GM12878 (cell line): ENCODE measurements around the gene COTL1. TPM values are rescaled to one million over a fixed set of nuclear protein-coding genes. Genes with fewer than 3 reads are reported as not detected.

Experiments
- ATAC-seq: fragments of 200-7000 bp; cut with Tn5 transposase; 3 replicates; pipeline ENCODE4 v1.9.1; 2020; ENCODE audit warnings: mild to moderate bottlenecking, moderate library complexity
- BruUV-seq: library from RNA; stranded (reverse); fragments of 400-500 nt; replicated peaks from 2 replicates; lab custom pipeline; 2021; lab: Mats Ljungman, UMichigan
- CTCF ChIA-PET: fragments of 300-600 bp; sonication (Branson Sonifier 250); formaldehyde crosslinking; extraction: SDS; loops from one replicate; lab custom pipeline; 2021; ENCODE audit warnings: inconsistent platforms; lab: Yijun Ruan, JAX
- POLR2A ChIA-PET: fragments of 350-600 bp; formaldehyde crosslinking; extraction: SDS; loops from one replicate; lab custom pipeline; 2021; ENCODE audit warnings: inconsistent platforms; lab: Charles Lee
- RAD21 ChIA-PET: fragments of 300-600 bp; sonication (Branson Sonifier 250); formaldehyde crosslinking; loops from one replicate; lab custom pipeline; 2023; ENCODE audit warnings: antibody characterized with exemption; ENCODE audit not compliant: unreplicated experiment; lab: Charles Lee
- SMC1A ChIA-PET: fragments of 300-600 bp; sonication (Branson Sonifier 250); formaldehyde crosslinking; loops from one replicate; lab custom pipeline; 2023; ENCODE audit not compliant: unreplicated experiment, uncharacterized antibody; lab: Charles Lee
- DNase-seq: peaks from one replicate; pipeline ENCODE4 v3.0.0-alpha.2; 2011; ENCODE audit warnings: low read depth, low spot score
- FAIRE-seq: peaks from 3 replicates; lab custom pipeline; 2011; peaks lifted over from hg19 to GRCh38; lab: Jason Lieb, UNC
- H2AFZ ChIP-seq: 2 replicates; pipeline ENCODE4 v1.6.0; 2011; ENCODE audit warnings: low read depth, low read length, control low read depth; ENCODE audit not compliant: control insufficient read depth
- H3K27ac ChIP-seq: 2 replicates; pipeline ENCODE4 v1.5.1; 2011; ENCODE audit warnings: control low read depth; ENCODE audit not compliant: control insufficient read depth, insufficient read depth
- H3K27me3 ChIP-seq, 2 experiments: replicated peaks in 1 of 2; 2 replicates each; pipeline versions ENCODE4 v1.6.0 to v1.6.1; 2011; ENCODE audit warnings: low read length in 1 of 2; ENCODE audit not compliant: control insufficient read depth in 2 of 2, insufficient read depth in 2 of 2
- H3K36me3 ChIP-seq, 2 experiments: 2 replicates each; pipeline ENCODE4 v1.5.1; 2011; ENCODE audit warnings: low read length in 1 of 2; ENCODE audit not compliant: control insufficient read depth in 2 of 2, insufficient read depth in 2 of 2
- H3K4me1 ChIP-seq: 2 replicates; pipeline ENCODE4 v1.6.1; 2011; ENCODE audit warnings: mild to moderate bottlenecking, low read length, moderate library complexity, mixed read lengths; ENCODE audit not compliant: control insufficient read depth, insufficient read depth
- H3K4me2 ChIP-seq: 2 replicates; pipeline ENCODE4 v1.6.0; 2011; ENCODE audit warnings: control low read depth; ENCODE audit not compliant: control insufficient read depth, insufficient read depth
- H3K4me3 ChIP-seq: fragments of 200-600 bp; sonication (generic); 2 replicates; pipeline ENCODE4 v1.5.1; 2016
- H3K79me2 ChIP-seq: 2 replicates; pipeline ENCODE4 v1.6.0; 2011; ENCODE audit warnings: low read length; ENCODE audit not compliant: control insufficient read depth, insufficient read depth
- H3K9ac ChIP-seq: 2 replicates; pipeline ENCODE4 v1.8.0; 2011; ENCODE audit warnings: low read length, control low read depth, mixed read lengths; ENCODE audit not compliant: control insufficient read depth, insufficient read depth
- H3K9me3 ChIP-seq: replicated peaks from 3 replicates; pipeline ENCODE4 v1.5.1; 2011; ENCODE audit warnings: mild to moderate bottlenecking, low read length; ENCODE audit not compliant: control insufficient read depth, insufficient read depth
- H4K20me1 ChIP-seq: 2 replicates; pipeline ENCODE4 v1.6.0; 2011; ENCODE audit not compliant: control insufficient read depth, insufficient read depth
- BHLHE40 ChIP-seq, 2 experiments: fragments of 450-650 bp in 1 of 2; IDR thresholded peaks; 2 replicates each; pipeline ENCODE4 v1.6.1; 2011 to 2017; ENCODE audit warnings: low read depth in 2 of 2, borderline replicate concordance in 1 of 2, improper control_type of control experiment in 1 of 2, low read length in 1 of 2, mild to moderate bottlenecking in 1 of 2
- RCOR1 ChIP-seq: conservative IDR thresholded peaks from 2 replicates; pipeline ENCODE4 v1.6.1; 2012; ENCODE audit warnings: low read depth, low read length, improper control_type of control experiment
- SMARCA5 ChIP-seq: fragments of 450-650 bp; IDR thresholded peaks from 2 replicates; pipeline ENCODE4 v1.6.1; 2017; ENCODE audit warnings: mild to moderate bottlenecking
- SUPT20H ChIP-seq: IDR thresholded peaks from 2 replicates; pipeline ENCODE4 v1.6.1; 2011; ENCODE audit warnings: low read depth, mild to moderate bottlenecking, low read length, moderate library complexity, borderline replicate concordance; ENCODE audit not compliant: control insufficient read depth
- WGBS: methylation state at CpG from one replicate; pipeline ENCODE4 v1.1.6; 2016; ENCODE audit warnings: low lambda C conversion rate; ENCODE audit not compliant: insufficient replicate concordance, insufficient coverage; ENCODE audit errors: missing lambda C conversion rate; 5-methylcytosine and 5-hydroxymethylcytosine counted together
- in situ Hi-C: fragments of 300-500 bp; cut with MboI; formaldehyde crosslinking; loops from 9 replicates; pipeline ENCODE4 v1.14.3; 2018; ENCODE audit warnings: mixed read lengths
- intact Hi-C: fragments of 100-400 bp; cut with micrococcal nuclease; formaldehyde crosslinking; loops from one replicate; pipeline ENCODE4 v1.14.2; 2022; ENCODE audit not compliant: unreplicated experiment
- polyA plus RNA-seq, 11 experiments: library from polyadenylated mRNA; depleted of rRNA in 4 of 11; unstranded in 6 of 11; stranded (reverse) in 5 of 11; fragments of >200 nt; fragmentation: Nextera tagmentation in 4 of 11; fragmentation: Illumina TruSeq in 1 of 11; extraction: Ambion mirVana in 4 of 11; extraction: Trizol in 1 of 11; gene quantifications; 1 replicate in 1 of 11; 2 replicates in 10 of 11; pipeline versions ENCODE4 v1.2.1 to v1.2.3, GENCODE V29; 2011 to 2016; ENCODE audit warnings: inconsistent platforms in 2 of 11, missing spikeins in 2 of 11, low read depth in 1 of 11
- total RNA-seq, 4 experiments: library from RNA; depleted of rRNA in 3 of 4; stranded (reverse); fragments of >200 nt in 3 of 4; fragmentation: Illumina TruSeq in 1 of 4; extraction: Trizol in 1 of 4; gene quantifications; 2 replicates each; pipeline versions ENCODE4 v1.2.1 to v1.2.3, GENCODE V29; 2013 to 2021
- TF ChIP-seq, protein P1 (sequence below), 3 experiments: IDR thresholded peaks in 2 of 3; conservative IDR thresholded peaks in 1 of 3; 2 replicates each; pipeline ENCODE4 v1.5.1; 2011; ENCODE audit warnings: low read depth in 3 of 3, low read length in 3 of 3, mild to moderate bottlenecking in 3 of 3, control low read depth in 2 of 3, moderate library complexity in 2 of 3, inconsistent platforms in 1 of 3, mixed read lengths in 1 of 3; ENCODE audit not compliant: control insufficient read depth in 2 of 3, insufficient read depth in 1 of 3; ENCODE audit errors: extremely low read depth in 1 of 3
- TF ChIP-seq, protein P2 (sequence below): fragments of 450-650 bp; IDR thresholded peaks from 2 replicates; pipeline ENCODE4 v1.6.1; 2016; ENCODE audit warnings: mild to moderate bottlenecking
- TF ChIP-seq, protein P3 (sequence below): fragments of 150-350 bp; IDR thresholded peaks from 2 replicates; pipeline ENCODE4 v1.6.1; 2014; ENCODE audit warnings: mild to moderate bottlenecking, low read depth, low read length
- TF ChIP-seq, protein P4 (sequence below): fragments of 450-650 bp; IDR thresholded peaks from 2 replicates; pipeline ENCODE4 v1.6.1; 2017; ENCODE audit warnings: borderline replicate concordance

COTL1 gene
- total and polyA plus RNA-seq, 10 of the 15 experiments (the other 5 are each of a cell fraction or from before 2014, with no cell fraction given), result 140 to 894 (median 330) TPM

DNA sequence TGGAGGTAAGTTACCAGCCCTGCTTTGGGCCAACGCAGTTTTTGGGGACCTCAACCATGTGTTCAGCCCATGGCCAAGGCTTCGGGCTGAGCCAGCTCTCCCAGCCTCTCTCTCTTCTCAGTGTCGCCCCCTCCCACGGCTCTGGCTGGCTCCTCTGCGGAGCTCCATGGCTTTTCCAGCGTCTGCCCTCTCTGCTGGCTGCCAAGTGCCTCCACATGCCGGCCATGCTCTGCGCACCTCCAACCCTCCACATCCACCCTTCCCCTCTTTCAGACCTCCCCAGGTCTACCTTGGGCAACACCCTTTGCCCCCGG, 23.2 kb downstream of the COTL1 start:
- H3K79me2 ChIP-seq, result peaks cover 94% of the 10 kb centered on the region
- no TSS peak for BruUV-seq
- peaks cover 62% of the 10 kb centered on the region for H3K4me1 ChIP-seq
- intact Hi-C loops, result loop anchor here (1.0 kb wide), 3 partner anchors 24 to 83 kb away; partner anchors contain the start of gene COTL1
- no peaks in the 10 kb centered on the region for H3K27me3 ChIP-seq
- ChIA-PET SMC1A (interaction anchor here (0.8 to 14.5 kb wide), 13 partner anchors 8 to 132 kb away, joined by 3 to 183 read pairs (median 4); no protein-coding TSS in a partner anchor), POLR2A (interaction anchor here (0.6 to 16.2 kb wide), 8 partner anchors 9 to 82 kb away, joined by 3 to 214 read pairs (median 4); partner anchors contain the start of gene COTL1), CTCF (interaction anchor here (0.8 to 2.1 kb wide), 7 partner anchors 13 to 81 kb away, joined by 3 to 18 read pairs (median 4); no protein-coding TSS in a partner anchor), RAD21 (interaction anchor here (0.8 to 4.1 kb wide), 15 partner anchors 9 to 135 kb away, joined by 3 to 38 read pairs (median 6); no protein-coding TSS in a partner anchor)
- in situ Hi-C loops, result no loop called here
- ATAC-seq (peak; percentile 0; the same call in 1 of the 3 replicates), DNase-seq (no peak)
- peak overlapping the region; percentile 97 for H3K27ac ChIP-seq
- H2AFZ ChIP-seq, result no peak overlapping the region
- H3K36me3 ChIP-seq, result peaks cover 27 to 29% of the 10 kb centered on the region in 2 experiments
- no peaks in the 10 kb centered on the region for H3K9me3 ChIP-seq
- H3K9ac ChIP-seq, result peak overlapping the region; percentile 91
- H4K20me1 ChIP-seq, result no peaks in the 10 kb centered on the region
- TF ChIP-seq RCOR1, result no peak
- TF ChIP-seq, protein P1, sequence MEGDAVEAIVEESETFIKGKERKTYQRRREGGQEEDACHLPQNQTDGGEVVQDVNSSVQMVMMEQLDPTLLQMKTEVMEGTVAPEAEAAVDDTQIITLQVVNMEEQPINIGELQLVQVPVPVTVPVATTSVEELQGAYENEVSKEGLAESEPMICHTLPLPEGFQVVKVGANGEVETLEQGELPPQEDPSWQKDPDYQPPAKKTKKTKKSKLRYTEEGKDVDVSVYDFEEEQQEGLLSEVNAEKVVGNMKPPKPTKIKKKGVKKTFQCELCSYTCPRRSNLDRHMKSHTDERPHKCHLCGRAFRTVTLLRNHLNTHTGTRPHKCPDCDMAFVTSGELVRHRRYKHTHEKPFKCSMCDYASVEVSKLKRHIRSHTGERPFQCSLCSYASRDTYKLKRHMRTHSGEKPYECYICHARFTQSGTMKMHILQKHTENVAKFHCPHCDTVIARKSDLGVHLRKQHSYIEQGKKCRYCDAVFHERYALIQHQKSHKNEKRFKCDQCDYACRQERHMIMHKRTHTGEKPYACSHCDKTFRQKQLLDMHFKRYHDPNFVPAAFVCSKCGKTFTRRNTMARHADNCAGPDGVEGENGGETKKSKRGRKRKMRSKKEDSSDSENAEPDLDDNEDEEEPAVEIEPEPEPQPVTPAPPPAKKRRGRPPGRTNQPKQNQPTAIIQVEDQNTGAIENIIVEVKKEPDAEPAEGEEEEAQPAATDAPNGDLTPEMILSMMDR (IDR thresholded peaks at IDR 0.05 in 2 of 3, conservative IDR thresholded peaks at IDR 0.05 in 1 of 3; ENCODE audit: control insufficient read depth in 2 of 3, extremely low read depth in 1 of 3, insufficient read depth in 1 of 3, low read depth in 3 of 3, low read length in 3 of 3), result no peak
- TF ChIP-seq SUPT20H, result no peak
- TF ChIP-seq, protein P2, sequence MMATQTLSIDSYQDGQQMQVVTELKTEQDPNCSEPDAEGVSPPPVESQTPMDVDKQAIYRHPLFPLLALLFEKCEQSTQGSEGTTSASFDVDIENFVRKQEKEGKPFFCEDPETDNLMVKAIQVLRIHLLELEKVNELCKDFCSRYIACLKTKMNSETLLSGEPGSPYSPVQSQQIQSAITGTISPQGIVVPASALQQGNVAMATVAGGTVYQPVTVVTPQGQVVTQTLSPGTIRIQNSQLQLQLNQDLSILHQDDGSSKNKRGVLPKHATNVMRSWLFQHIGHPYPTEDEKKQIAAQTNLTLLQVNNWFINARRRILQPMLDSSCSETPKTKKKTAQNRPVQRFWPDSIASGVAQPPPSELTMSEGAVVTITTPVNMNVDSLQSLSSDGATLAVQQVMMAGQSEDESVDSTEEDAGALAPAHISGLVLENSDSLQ, result no peak
- no peak for TF ChIP-seq BHLHE40 (IDR thresholded peaks at IDR 0.05; ENCODE audit: borderline replicate concordance in 1 of 2, low read depth in 2 of 2, low read length in 1 of 2)
- TF ChIP-seq, protein P3, sequence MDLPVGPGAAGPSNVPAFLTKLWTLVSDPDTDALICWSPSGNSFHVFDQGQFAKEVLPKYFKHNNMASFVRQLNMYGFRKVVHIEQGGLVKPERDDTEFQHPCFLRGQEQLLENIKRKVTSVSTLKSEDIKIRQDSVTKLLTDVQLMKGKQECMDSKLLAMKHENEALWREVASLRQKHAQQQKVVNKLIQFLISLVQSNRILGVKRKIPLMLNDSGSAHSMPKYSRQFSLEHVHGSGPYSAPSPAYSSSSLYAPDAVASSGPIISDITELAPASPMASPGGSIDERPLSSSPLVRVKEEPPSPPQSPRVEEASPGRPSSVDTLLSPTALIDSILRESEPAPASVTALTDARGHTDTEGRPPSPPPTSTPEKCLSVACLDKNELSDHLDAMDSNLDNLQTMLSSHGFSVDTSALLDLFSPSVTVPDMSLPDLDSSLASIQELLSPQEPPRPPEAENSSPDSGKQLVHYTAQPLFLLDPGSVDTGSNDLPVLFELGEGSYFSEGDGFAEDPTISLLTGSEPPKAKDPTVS, result no peak
- TF ChIP-seq SMARCA5, result peak; percentile 8; the same call in 1 of the 2 replicates
- TF ChIP-seq, protein P4, sequence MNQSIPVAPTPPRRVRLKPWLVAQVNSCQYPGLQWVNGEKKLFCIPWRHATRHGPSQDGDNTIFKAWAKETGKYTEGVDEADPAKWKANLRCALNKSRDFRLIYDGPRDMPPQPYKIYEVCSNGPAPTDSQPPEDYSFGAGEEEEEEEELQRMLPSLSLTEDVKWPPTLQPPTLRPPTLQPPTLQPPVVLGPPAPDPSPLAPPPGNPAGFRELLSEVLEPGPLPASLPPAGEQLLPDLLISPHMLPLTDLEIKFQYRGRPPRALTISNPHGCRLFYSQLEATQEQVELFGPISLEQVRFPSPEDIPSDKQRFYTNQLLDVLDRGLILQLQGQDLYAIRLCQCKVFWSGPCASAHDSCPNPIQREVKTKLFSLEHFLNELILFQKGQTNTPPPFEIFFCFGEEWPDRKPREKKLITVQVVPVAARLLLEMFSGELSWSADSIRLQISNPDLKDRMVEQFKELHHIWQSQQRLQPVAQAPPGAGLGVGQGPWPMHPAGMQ, result no peak
- TF ChIP-seq, all 136 proteins: peak for 1
- Histone ChIP-seq H3K4me2 (peak overlapping the region; percentile 88), H3K4me3 (peak overlapping the region; percentile 77)
- 7% methylated on average over 9 of the region's 9 CpGs for WGBS
- FAIRE-seq, result no peak
